SJSA1 (cell line): ENCODE measurements around the gene CRYZ. TPM values are rescaled to one million over a fixed set of nuclear protein-coding genes. Genes with fewer than 3 reads are reported as not detected.
"Not testable (repeated sequence)": the region's sequence is repeated elsewhere in the genome, so short reads cannot be mapped to it uniquely, and the experiment has no call there.

Source experiments
- DNase-seq, 2 experiments: peaks; one replicate each; pipeline ENCODE4 v3.0.0-alpha.2; 2015 to 2020; ENCODE audit warnings: low spot score in 2 of 2, low read depth in 1 of 2
- H3K27ac ChIP-seq: fragments of 250-450 bp; sonication (Bioruptor Pico); 2 replicates; pipeline ENCODE4 v1.5.1; 2020; ENCODE audit warnings: mild to moderate bottlenecking, moderate library complexity
- H3K27me3 ChIP-seq: fragments of 250-450 bp; sonication (Bioruptor Pico); replicated peaks from 2 replicates; pipeline ENCODE4 v1.5.1; 2020; ENCODE audit warnings: mild to moderate bottlenecking, moderate library complexity
- H3K36me3 ChIP-seq: fragments of 250-450 bp; sonication (Bioruptor Pico); 2 replicates; pipeline ENCODE4 v1.5.1; 2020; ENCODE audit warnings: mild to moderate bottlenecking
- H3K4me1 ChIP-seq: fragments of 250-450 bp; sonication (Bioruptor Pico); replicated peaks from 2 replicates; pipeline ENCODE4 v1.6.1; 2021; ENCODE audit warnings: mild to moderate bottlenecking
- H3K4me3 ChIP-seq: fragments of 250-450 bp; sonication (Bioruptor Pico); 2 replicates; pipeline ENCODE4 v1.5.1; 2020; ENCODE audit warnings: mild to moderate bottlenecking
- H3K9me3 ChIP-seq: fragments of 250-450 bp; sonication (Bioruptor Pico); replicated peaks from 2 replicates; pipeline ENCODE4 v1.5.1; 2020; ENCODE audit warnings: mild to moderate bottlenecking
- total RNA-seq: library from RNA; depleted of rRNA; stranded (reverse); fragments of >200 nt; shearing (Covaris generic); gene quantifications from 2 replicates; pipeline ENCODE4 v1.2.3, GENCODE V29; 2014; rRNA removed

The CRYZ gene
- total RNA-seq = 84.0 and 101 TPM in 2 replicates

GRCh38 chr1:74732960-74733603 is at the start of gene CRYZ, which contains the start of gene TYW3:
CRYZ (minus strand) TSS chr1:74733050; CDS start chr1:74724821, 8,229 bp downstream.
TYW3 (plus strand) TSS chr1:74733152; CDS start chr1:74733245, 93 bp downstream.
- peak within 1 kb of the TSS; percentile 73 for H3K27ac ChIP-seq
- H3K36me3 ChIP-seq = peaks cover 38% of the 10 kb centered on the region
- no peaks in the 10 kb centered on the region for H3K27me3 ChIP-seq
- H3K4me1 ChIP-seq = peaks cover 26% of the 10 kb centered on the region
- no peaks in the 10 kb centered on the region for H3K9me3 ChIP-seq
- peak; percentile 92 to 95 for DNase-seq
- peak within 1 kb of the TSS; percentile 64 for H3K4me3 ChIP-seq

GRCh38 chr1:74780594-74780993 is 47.7 kb upstream of the CRYZ start:
- H3K4me1 ChIP-seq = no peaks in the 10 kb centered on the region
- H3K27me3 ChIP-seq = 0 out of 2 replicates have a peak, but pooled peaks cover 3% of the 10 kb centered on the region
- no peak overlapping the region for H3K27ac ChIP-seq
- no peaks in the 10 kb centered on the region for H3K36me3 ChIP-seq
- no peak for DNase-seq
- no peaks in the 10 kb centered on the region for H3K9me3 ChIP-seq
- no peak overlapping the region for H3K4me3 ChIP-seq

- Histone ChIP-seq H3K4me3 (no peak overlapping the region), H3K4me1 (no peaks in the 10 kb centered on the region), H3K27me3 (0 out of 2 replicates have a peak, but pooled peaks cover 3% of the 10 kb centered on the region), H3K36me3 (no peaks in the 10 kb centered on the region), H3K9me3 (no peaks in the 10 kb centered on the region), H3K27ac (no peak overlapping the region)
- DNase-seq = no peak
Observed at GRCh38 chr1:74779750-74780149, 46.9 kb upstream of the CRYZ start.

- no peak overlapping the region for H3K27ac ChIP-seq
- no peaks in the 10 kb centered on the region for H3K36me3 ChIP-seq
- no peaks in the 10 kb centered on the region for H3K4me1 ChIP-seq
- no peak for DNase-seq
- H3K4me3 ChIP-seq = no peak overlapping the region
- H3K27me3 ChIP-seq = no peaks in the 10 kb centered on the region; the same call in 1 of the 2 replicates
- H3K9me3 ChIP-seq = no peaks in the 10 kb centered on the region
Observed at GRCh38 chr1:74777525-74777924, 44.7 kb upstream of the CRYZ start.

GRCh38 chr1:74775735-74776134 is 42.9 kb upstream of the CRYZ start:
- no peaks in the 10 kb centered on the region for H3K36me3 ChIP-seq
- H3K27me3 ChIP-seq = no peaks in the 10 kb centered on the region; the same call in 1 of the 2 replicates
- no peak for DNase-seq
- H3K9me3 ChIP-seq = no peaks in the 10 kb centered on the region
- H3K27ac ChIP-seq = no peak overlapping the region
- H3K4me3 ChIP-seq = no peak overlapping the region
- no peaks in the 10 kb centered on the region for H3K4me1 ChIP-seq

GRCh38 chr1:74773582-74773981 is 40.7 kb upstream of the CRYZ start:
- Histone ChIP-seq H3K4me1 (no peaks in the 10 kb centered on the region), H3K27me3 (no peaks in the 10 kb centered on the region; the same call in 1 of the 2 replicates), H3K36me3 (no peaks in the 10 kb centered on the region), H3K4me3 (no peak overlapping the region), H3K9me3 (no peaks in the 10 kb centered on the region), H3K27ac (no peak overlapping the region)
- DNase-seq = no peak

- H3K4me1 ChIP-seq = no peaks in the 10 kb centered on the region
Observed at GRCh38 chr1:74772945-74773344, 40.1 kb upstream of the CRYZ start.

GRCh38 chr1:74771913-74772515 is 39.2 kb upstream of the CRYZ start:
- Histone ChIP-seq H3K36me3 (no peaks in the 10 kb centered on the region), H3K4me3 (no peak overlapping the region), H3K27ac (no peak overlapping the region), H3K4me1 (no peaks in the 10 kb centered on the region), H3K27me3 (no peaks in the 10 kb centered on the region; the same call in 1 of the 2 replicates), H3K9me3 (no peaks in the 10 kb centered on the region)
- DNase-seq = peak in 1 of 2 experiments; percentile 8

More at GRCh38 chr1:74772945-74773344, 40.1 kb upstream of the CRYZ start:
- Histone ChIP-seq H3K9me3 (no peaks in the 10 kb centered on the region), H3K36me3 (no peaks in the 10 kb centered on the region), H3K27ac (no peak overlapping the region), H3K4me3 (no peak overlapping the region), H3K27me3 (no peaks in the 10 kb centered on the region; the same call in 1 of the 2 replicates)
- DNase-seq = no peak

GRCh38 chr1:74767490-74767889 is 34.6 kb upstream of the CRYZ start:
- no peak for DNase-seq
- Histone ChIP-seq H3K36me3 (peaks cover 21% of the 10 kb centered on the region), H3K4me3 (no peak overlapping the region), H3K4me1 (no peaks in the 10 kb centered on the region), H3K27ac (no peak overlapping the region), H3K27me3 (no peaks in the 10 kb centered on the region), H3K9me3 (no peaks in the 10 kb centered on the region)

GRCh38 chr1:74766579-74766978 is 33.7 kb upstream of the CRYZ start:
- Histone ChIP-seq H3K9me3 (no peaks in the 10 kb centered on the region), H3K4me3 (no peak overlapping the region), H3K4me1 (no peaks in the 10 kb centered on the region), H3K27me3 (no peaks in the 10 kb centered on the region), H3K36me3 (peaks cover 30% of the 10 kb centered on the region), H3K27ac (no peak overlapping the region)
- no peak for DNase-seq

GRCh38 chr1:74763807-74764206 is 31.0 kb upstream of the CRYZ start:
- Histone ChIP-seq H3K27ac (no peak overlapping the region), H3K27me3 (no peaks in the 10 kb centered on the region; the same call in 1 of the 2 replicates), H3K36me3 (peaks cover 46% of the 10 kb centered on the region), H3K4me3 (no peak overlapping the region), H3K9me3 (no peaks in the 10 kb centered on the region), H3K4me1 (no peaks in the 10 kb centered on the region)
- no peak for DNase-seq

- not testable (repeated sequence) for H3K9me3 ChIP-seq, H3K4me3 ChIP-seq, H3K27me3 ChIP-seq, H3K27ac ChIP-seq, H3K4me1 ChIP-seq, DNase-seq
- H3K36me3 ChIP-seq = peaks cover 77% of the 10 kb centered on the region
Observed at GRCh38 chr1:74756650-74757049, 23.8 kb upstream of the CRYZ start.

- peaks cover 80% of the 10 kb centered on the region for H3K36me3 ChIP-seq
- no peaks in the 10 kb centered on the region for H3K4me1 ChIP-seq
- no peak overlapping the region for H3K27ac ChIP-seq
- no peaks in the 10 kb centered on the region for H3K9me3 ChIP-seq
- no peak overlapping the region for H3K4me3 ChIP-seq
- H3K27me3 ChIP-seq = no peaks in the 10 kb centered on the region; the same call in 1 of the 2 replicates
- DNase-seq = no peak
Observed at GRCh38 chr1:74755475-74755874, 22.6 kb upstream of the CRYZ start.

GRCh38 chr1:74753104-74753503 is 20.3 kb upstream of the CRYZ start:
- Histone ChIP-seq H3K4me1 (no peaks in the 10 kb centered on the region), H3K27ac (no peak overlapping the region), H3K27me3 (no peaks in the 10 kb centered on the region), H3K9me3 (no peaks in the 10 kb centered on the region), H3K4me3 (no peak overlapping the region), H3K36me3 (peaks cover 78% of the 10 kb centered on the region)
- DNase-seq = no peak
